ENCODE results near the gene CD82.

CD82 gene

GRCh38 chr11:44575288-44575672, 9.8 kb downstream of the CD82 start:
- Histone ChIP-seq H3K9me3 (replicated peaks in 1 of 11) (no peaks in the 10 kb centered on the region), H3K4me3 (0 out of 20 replicates have a peak overlapping the region, but pooled peaks of 2 of the 10 experiments have one; percentile 6 to 15), H3K9ac (peak overlapping the region in 7 of 11 experiments; percentile 3 to 51 (median 39); a peak in 11 of 22 replicates), H3K36me3 (no peaks in the 10 kb centered on the region; a peak in 1 of 22 replicates), H4K20me1 (peaks cover 0 to 26% (median 7%) of the 10 kb centered on the region in 11 experiments; a peak in 11 of 22 replicates), H3K4me2 (peak overlapping the region; percentile 90 to 100 (median 99)), H3K27ac (peak overlapping the region in 9 of 11 experiments; percentile 43 to 96 (median 62); a peak in 18 of 22 replicates), H3K27me3 (no peaks in the 10 kb centered on the region; a peak in 1 of 22 replicates), H3K4me1 (peaks cover 95 to 100% (median 98%) of the 10 kb centered on the region in 10 experiments)
- TF ChIP-seq Cebpa-rat (IDR thresholded peaks at IDR 0.05), result no peak

- Histone ChIP-seq H4K20me1 (peaks cover 0 to 31% (median 9%) of the 10 kb centered on the region in 11 experiments; a peak in 11 of 22 replicates), H3K36me3 (no peaks in the 10 kb centered on the region; a peak in 1 of 22 replicates), H3K27ac (peak overlapping the region in 3 of 11 experiments; percentile 32 to 73 (median 50); a peak in 7 of 22 replicates), H3K4me1 (peaks cover 88 to 99% (median 91%) of the 10 kb centered on the region in 10 experiments), H3K9ac (peak overlapping the region in 3 of 11 experiments; percentile 18 to 46 (median 30); a peak in 3 of 22 replicates), H3K27me3 (no peaks in the 10 kb centered on the region; a peak in 1 of 22 replicates), H3K4me2 (peak overlapping the region; percentile 75 to 100 (median 99)), H3K4me3 (no peak overlapping the region), H3K9me3 (replicated peaks in 1 of 11) (no peaks in the 10 kb centered on the region)
- TF ChIP-seq Cebpa-rat (IDR thresholded peaks at IDR 0.05), result no peak
Observed at GRCh38 chr11:44575962-44576361, 10.5 kb downstream of the CD82 start.

GRCh38 chr11:44576656-44577055, 11.2 kb downstream of the CD82 start:
- Histone ChIP-seq H3K9ac (peak overlapping the region in 3 of 11 experiments; percentile 13 to 18 (median 15); a peak in 1 of 22 replicates), H3K4me2 (peak overlapping the region; percentile 75 to 100 (median 99)), H4K20me1 (peaks cover 0 to 38% (median 9%) of the 10 kb centered on the region in 11 experiments; a peak in 11 of 22 replicates), H3K4me1 (peaks cover 81 to 93% (median 84%) of the 10 kb centered on the region in 10 experiments), H3K27ac (peak overlapping the region in 3 of 11 experiments; percentile 0 to 50 (median 33); a peak in 4 of 22 replicates), H3K36me3 (peaks cover 0 to 6% (median 0%) of the 10 kb centered on the region in 11 experiments; a peak in 7 of 22 replicates), H3K4me3 (no peak overlapping the region), H3K9me3 (replicated peaks in 1 of 11) (peaks cover 0 to 2% (median 0%) of the 10 kb centered on the region in 11 experiments; a peak in 1 of 22 replicates), H3K27me3 (no peaks in the 10 kb centered on the region; a peak in 1 of 22 replicates)
- no peak for TF ChIP-seq Cebpa-rat (IDR thresholded peaks at IDR 0.05)

- Histone ChIP-seq H3K4me2 (peak overlapping the region; percentile 75 to 100 (median 99)), H3K9ac (peak overlapping the region in 4 of 11 experiments; percentile 13 to 54 (median 28); a peak in 4 of 22 replicates), H3K4me1 (peaks cover 74 to 87% (median 77%) of the 10 kb centered on the region in 10 experiments)
Observed at GRCh38 chr11:44577231-44577830, 11.9 kb downstream of the CD82 start.

GRCh38 chr11:44578279-44578678, 12.8 kb downstream of the CD82 start:
- H3K4me1 ChIP-seq, result peaks cover 65 to 77% (median 68%) of the 10 kb centered on the region in 10 experiments
- H3K27ac ChIP-seq, result peak overlapping the region in 8 of 11 experiments; percentile 15 to 60 (median 44); a peak in 12 of 22 replicates
- peaks cover 0 to 22% (median 12%) of the 10 kb centered on the region in 11 experiments; a peak in 13 of 22 replicates for H3K36me3 ChIP-seq
- H4K20me1 ChIP-seq, result peaks cover 0 to 48% (median 14%) of the 10 kb centered on the region in 11 experiments; a peak in 12 of 22 replicates
- no peak overlapping the region for H3K4me3 ChIP-seq
- no peaks in the 10 kb centered on the region; a peak in 1 of 22 replicates for H3K27me3 ChIP-seq
- peak overlapping the region in 6 of 11 experiments; percentile 7 to 55 (median 29); a peak in 7 of 22 replicates for H3K9ac ChIP-seq
- H3K4me2 ChIP-seq, result peak overlapping the region; percentile 75 to 100 (median 99)
- peaks cover 7 to 18% (median 12%) of the 10 kb centered on the region in 11 experiments; a peak in 21 of 22 replicates for H3K9me3 ChIP-seq (replicated peaks in 1 of 11)
- no peak for TF ChIP-seq Cebpa-rat (IDR thresholded peaks at IDR 0.05)

More at GRCh38 chr11:44577231-44577830, 11.9 kb downstream of the CD82 start:
- Histone ChIP-seq H3K27me3 (no peaks in the 10 kb centered on the region; a peak in 1 of 22 replicates), H3K27ac (peak overlapping the region in 5 of 11 experiments; percentile 19 to 60 (median 50); a peak in 8 of 22 replicates), H3K9me3 (replicated peaks in 1 of 11) (peaks cover 0 to 9% (median 3%) of the 10 kb centered on the region in 11 experiments; a peak in 14 of 22 replicates), H3K4me3 (peak overlapping the region in 1 of 10 experiments; percentile 21; a peak in 1 of 20 replicates), H3K36me3 (peaks cover 0 to 12% (median 5%) of the 10 kb centered on the region in 11 experiments; a peak in 13 of 22 replicates), H4K20me1 (peaks cover 0 to 44% (median 9%) of the 10 kb centered on the region in 11 experiments; a peak in 11 of 22 replicates)
- no peak for TF ChIP-seq Cebpa-rat (IDR thresholded peaks at IDR 0.05)

- Histone ChIP-seq H3K9ac (peak overlapping the region in 7 of 11 experiments; percentile 14 to 55 (median 36); a peak in 9 of 22 replicates), H3K4me2 (peak overlapping the region; percentile 11 to 100 (median 59); a peak in 19 of 22 replicates), H4K20me1 (peaks cover 0 to 49% (median 14%) of the 10 kb centered on the region in 11 experiments; a peak in 12 of 22 replicates), H3K4me3 (no peak overlapping the region), H3K27ac (peak overlapping the region in 6 of 11 experiments; percentile 13 to 52 (median 32); a peak in 10 of 22 replicates), H3K9me3 (replicated peaks in 1 of 11) (peaks cover 8 to 20% (median 13%) of the 10 kb centered on the region in 11 experiments; a peak in 21 of 22 replicates), H3K36me3 (peaks cover 0 to 24% (median 12%) of the 10 kb centered on the region in 11 experiments; a peak in 13 of 22 replicates), H3K27me3 (no peaks in the 10 kb centered on the region; a peak in 1 of 22 replicates), H3K4me1 (peaks cover 54 to 67% (median 57%) of the 10 kb centered on the region in 10 experiments)
- TF ChIP-seq Cebpa-rat (IDR thresholded peaks at IDR 0.05), result no peak
Observed at GRCh38 chr11:44579302-44579761, 13.9 kb downstream of the CD82 start.

GRCh38 chr11:44580701-44581100, 15.2 kb downstream of the CD82 start:
- Histone ChIP-seq H3K9ac (no peak overlapping the region), H3K27ac (no peak overlapping the region)

GRCh38 chr11:44581246-44581645, 15.8 kb downstream of the CD82 start:
- H3K27me3 ChIP-seq, result no peaks in the 10 kb centered on the region
- H3K36me3 ChIP-seq, result peaks cover 5 to 24% (median 12%) of the 10 kb centered on the region in 11 experiments; a peak in 13 of 22 replicates
- H3K27ac ChIP-seq, result no peak overlapping the region
- H4K20me1 ChIP-seq, result peaks cover 0 to 60% (median 15%) of the 10 kb centered on the region in 11 experiments; a peak in 13 of 22 replicates
- no peak for TF ChIP-seq Cebpa-rat (IDR thresholded peaks at IDR 0.05)
- peaks cover 8 to 20% (median 13%) of the 10 kb centered on the region in 11 experiments; a peak in 21 of 22 replicates for H3K9me3 ChIP-seq (replicated peaks in 1 of 11)
- peaks cover 35 to 52% (median 38%) of the 10 kb centered on the region in 10 experiments for H3K4me1 ChIP-seq
- no peak overlapping the region for H3K4me2 ChIP-seq
- no peak overlapping the region for H3K4me3 ChIP-seq
- no peak overlapping the region for H3K9ac ChIP-seq

More at GRCh38 chr11:44580701-44581100, 15.2 kb downstream of the CD82 start:
- Histone ChIP-seq H3K9me3 (replicated peaks in 1 of 11) (peaks cover 8 to 20% (median 13%) of the 10 kb centered on the region in 11 experiments; a peak in 21 of 22 replicates), H3K4me1 (peaks cover 41 to 57% (median 44%) of the 10 kb centered on the region in 10 experiments), H4K20me1 (peaks cover 0 to 55% (median 17%) of the 10 kb centered on the region in 11 experiments; a peak in 13 of 22 replicates), H3K4me2 (peak overlapping the region in 1 of 11 experiments; percentile 59; a peak in 2 of 22 replicates), H3K27me3 (no peaks in the 10 kb centered on the region; a peak in 1 of 22 replicates), H3K4me3 (no peak overlapping the region), H3K36me3 (peaks cover 5 to 24% (median 12%) of the 10 kb centered on the region in 11 experiments; a peak in 13 of 22 replicates)
- no peak for TF ChIP-seq Cebpa-rat (IDR thresholded peaks at IDR 0.05)

Measured in BLaER1 treated with 17β-estradiol and CSF1 and Interleukin-3, amounts not matched to agents 10 nM and 100 nM (cell line).